Stimulated activated CD4-positive, alpha-beta T cell treated with anti-CD3 and anti-CD28 coated beads, Interleukin-2, amount 100 ng/mL, for 24 hours (primary cell): Measurements from ENCODE around the gene GPR132.
A peak's percentile ranks its signal among the peaks of the same experiment; 100 is the strongest.
"Not testable (repeated sequence)": the region's sequence is repeated elsewhere in the genome, so short reads cannot be mapped to it uniquely, and the experiment has no call there.

Experiments
- DNase-seq, 2 donors: peaks; one replicate each; pipeline ENCODE4 v3.0.0-alpha.2; 2020

GPR132 gene

GRCh38 chr14:105065280-105066228, at the start of gene GPR132:
TSS of gene GPR132 (minus strand) at chr14:105065430. CDS start at chr14:105055420, 10,010 bp downstream.
- peak; percentile 80 to 84 for DNase-seq

- DNase-seq: not testable (repeated sequence)
Measured at GRCh38 chr14:105109243-105109642, 44.0 kb upstream of the GPR132 start.

GRCh38 chr14:105108516-105108864, 43.3 kb upstream of the GPR132 start:
- no peak for DNase-seq

GRCh38 chr14:105107781-105108515, 42.7 kb upstream of the GPR132 start:
- no peak for DNase-seq

GRCh38 chr14:105107351-105107750, 42.1 kb upstream of the GPR132 start:
- DNase-seq: no peak

- DNase-seq: no peak
Measured at GRCh38 chr14:105105158-105105557, 39.9 kb upstream of the GPR132 start.

- no peak for DNase-seq
Measured at GRCh38 chr14:105102893-105103292, 37.7 kb upstream of the GPR132 start.

GRCh38 chr14:105102361-105102870, 37.2 kb upstream of the GPR132 start:
- DNase-seq: no peak

- DNase-seq: no peak
Measured at GRCh38 chr14:105100910-105101309, 35.7 kb upstream of the GPR132 start.

- DNase-seq: no peak
Measured at GRCh38 chr14:105099778-105100177, 34.5 kb upstream of the GPR132 start.

GRCh38 chr14:105098316-105098715, 33.1 kb upstream of the GPR132 start:
- no peak for DNase-seq

- DNase-seq: no peak
Measured at GRCh38 chr14:105097794-105098127, 32.5 kb upstream of the GPR132 start.

GRCh38 chr14:105096206-105096875, 31.1 kb upstream of the GPR132 start:
- DNase-seq: no peak

- DNase-seq: no peak
Measured at GRCh38 chr14:105095236-105095805, 30.1 kb upstream of the GPR132 start.

- no peak for DNase-seq
Measured at GRCh38 chr14:105094193-105094907, 29.1 kb upstream of the GPR132 start.

GRCh38 chr14:105093431-105094192, 28.4 kb upstream of the GPR132 start:
- DNase-seq: peak; percentile 76 to 89

- peak; percentile 66 to 75 for DNase-seq
Measured at GRCh38 chr14:105093038-105093430, 27.8 kb upstream of the GPR132 start.

GRCh38 chr14:105092171-105093037, 27.2 kb upstream of the GPR132 start:
- no peak for DNase-seq

GRCh38 chr14:105091517-105092170, 26.4 kb upstream of the GPR132 start:
- DNase-seq: no peak

- no peak for DNase-seq
Measured at GRCh38 chr14:105091054-105091516, 25.9 kb upstream of the GPR132 start.
